Non-pigmented ciliary epithelial cell (primary cell): ENCODE data around the gene UGT1A7.
"Not testable (repeated sequence)": the region's sequence is repeated elsewhere in the genome, so short reads cannot be mapped to it uniquely, and the experiment has no call there.

Experiments used
- DNase-seq: peaks from one replicate; pipeline ENCODE4 v3.0.0-alpha.2; 2010; ENCODE audit warnings: low read depth

UGT1A7 gene

DNA sequence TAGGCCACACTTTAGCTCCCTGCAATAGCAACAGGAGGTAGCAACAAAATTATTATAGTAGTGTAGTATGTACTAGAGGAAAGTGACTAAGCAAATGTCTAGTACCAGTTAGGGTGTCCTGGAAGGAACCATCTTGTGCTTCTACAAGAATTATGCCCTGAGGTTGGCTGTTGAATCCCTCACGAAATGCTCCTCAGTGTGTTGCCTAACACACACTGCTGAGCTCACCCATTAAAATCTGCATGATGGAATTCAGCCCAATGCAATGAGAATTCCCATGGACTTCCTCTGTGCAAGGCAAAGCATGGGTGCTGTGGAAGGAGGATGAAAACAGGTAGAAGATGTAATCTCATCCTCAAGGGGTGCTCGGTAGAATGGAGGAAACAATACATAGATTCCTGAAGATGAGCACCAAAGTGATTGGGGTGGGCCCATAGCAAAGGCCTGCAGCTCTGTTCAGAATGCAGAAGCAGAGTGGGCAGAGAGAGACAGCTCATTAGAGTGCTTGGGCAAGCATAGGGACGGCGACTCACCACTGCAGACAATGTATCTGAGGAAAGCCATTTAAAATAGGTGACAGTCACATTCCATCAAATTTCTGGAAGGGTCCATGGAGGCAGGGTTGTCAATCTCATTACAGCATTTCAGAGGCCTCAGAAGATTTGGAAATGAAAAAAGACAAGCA lies 1.2 kb upstream of the UGT1A7 start:
- no peak for DNase-seq

DNA sequence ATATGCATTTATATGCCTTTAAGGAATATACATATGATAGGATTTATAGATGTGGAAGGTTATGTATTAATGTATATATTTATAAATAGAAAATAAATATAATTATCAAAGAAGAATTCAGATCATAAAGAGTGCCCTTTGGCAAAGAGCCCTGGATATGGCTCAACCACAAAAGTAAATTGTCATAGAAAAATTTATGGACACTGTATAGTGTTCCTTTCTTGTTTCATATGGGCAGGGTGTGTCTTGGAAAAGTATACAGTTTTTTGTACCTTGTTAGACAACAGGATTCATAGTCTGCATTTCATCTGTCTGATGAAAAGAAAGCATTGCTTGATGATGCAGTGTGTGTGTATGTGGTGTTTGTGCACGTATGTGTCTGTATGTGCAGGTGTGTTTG lies 2.9 kb downstream of the UGT1A7 start:
- no peak for DNase-seq

DNA sequence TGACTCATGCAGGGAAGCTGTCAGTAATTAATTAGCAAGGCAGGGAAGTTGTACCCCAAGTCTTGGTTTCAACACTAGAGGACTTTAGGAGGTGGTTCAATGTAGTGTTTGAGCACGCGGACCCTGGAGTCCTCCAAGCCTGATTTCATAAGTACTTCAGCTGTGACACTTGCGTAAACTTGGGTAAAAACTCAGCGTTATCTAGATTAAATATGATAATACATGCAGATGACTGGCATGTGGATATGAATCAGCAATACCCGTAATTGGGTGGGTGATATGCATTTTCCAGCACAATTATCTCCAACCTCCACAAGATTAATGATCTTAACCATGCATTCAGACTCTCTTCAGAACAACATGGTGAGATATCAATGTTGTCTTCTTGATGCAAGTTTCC lies 5.2 kb downstream of the UGT1A7 start:
- no peak for DNase-seq

DNA sequence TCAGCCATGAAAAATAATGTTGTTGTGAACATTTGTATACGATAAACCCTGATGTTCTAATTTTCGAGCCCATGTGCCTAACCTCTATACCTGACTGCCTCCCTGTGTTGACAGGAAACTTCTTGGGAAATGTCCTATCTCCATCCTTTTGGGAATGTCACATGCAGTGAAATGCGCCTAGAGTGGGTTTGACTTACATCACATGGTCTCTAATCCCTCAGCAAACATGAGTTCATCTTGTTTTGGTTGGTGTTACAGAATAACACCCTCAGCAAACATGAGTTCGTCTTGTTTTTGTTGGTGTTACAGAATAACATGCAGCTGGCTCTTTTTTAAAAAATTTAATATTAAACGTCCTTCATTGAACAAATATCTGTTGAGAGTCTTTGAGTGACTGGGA lies 6.6 kb downstream of the UGT1A7 start:
- no peak for DNase-seq

DNA sequence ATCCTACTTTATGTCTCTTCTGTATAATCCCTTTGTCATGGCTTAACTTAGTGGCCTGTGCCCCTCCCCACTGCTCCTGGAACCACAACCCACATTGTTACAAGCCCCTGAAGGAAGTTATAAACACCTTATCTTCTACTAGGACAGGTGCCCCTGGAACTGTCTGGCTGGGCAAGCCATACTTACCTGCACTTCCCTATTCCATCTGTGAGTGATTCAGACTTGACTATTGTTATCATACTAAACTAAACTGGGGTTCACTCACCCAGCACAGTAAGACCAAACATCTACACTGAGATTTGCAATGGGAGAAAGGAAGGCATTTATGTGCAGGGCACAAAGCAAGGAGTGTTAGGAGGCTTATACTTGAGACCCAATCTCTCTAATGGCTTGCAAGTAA lies 7.3 kb downstream of the UGT1A7 start:
- DNase-seq = no peak

DNA sequence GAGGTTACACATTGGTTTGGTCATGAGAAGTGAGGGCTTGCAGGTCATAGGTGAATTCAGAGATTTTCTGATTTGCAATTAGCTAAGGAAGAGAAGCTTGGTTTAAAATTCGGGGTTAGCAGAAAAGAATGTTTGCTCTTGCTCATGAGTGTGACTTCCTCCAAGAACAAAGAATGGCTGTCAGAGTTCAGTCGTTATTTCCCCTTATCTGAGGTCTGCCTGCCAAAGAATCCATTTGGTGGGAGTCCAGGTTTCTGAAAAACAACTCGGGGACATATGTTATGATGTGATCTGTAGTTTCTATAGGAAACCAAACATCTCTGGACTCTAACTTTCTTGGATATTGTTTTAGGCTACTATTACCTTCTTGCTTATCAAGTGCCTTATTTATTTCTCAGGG lies 7.8 kb downstream of the UGT1A7 start:
- no peak for DNase-seq

DNA sequence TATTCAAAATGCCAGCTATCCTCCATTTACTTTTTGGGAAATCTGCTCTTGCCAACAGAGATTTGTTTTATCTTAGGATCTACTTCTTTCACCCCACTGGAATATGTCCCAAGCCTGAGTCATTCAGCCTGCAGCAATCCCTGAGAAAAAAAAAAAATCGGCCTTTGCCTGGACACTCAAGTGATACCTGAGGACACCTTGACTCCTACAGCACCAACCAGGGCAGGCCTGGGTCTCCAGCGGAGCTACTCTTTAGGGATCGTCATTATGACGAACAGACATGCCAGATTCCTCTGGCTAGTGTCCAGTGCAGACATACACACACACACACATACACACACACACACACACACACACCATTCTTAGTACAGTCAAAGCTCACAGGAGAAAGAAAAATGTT lies 8.7 kb downstream of the UGT1A7 start:
- DNase-seq = no peak

DNA sequence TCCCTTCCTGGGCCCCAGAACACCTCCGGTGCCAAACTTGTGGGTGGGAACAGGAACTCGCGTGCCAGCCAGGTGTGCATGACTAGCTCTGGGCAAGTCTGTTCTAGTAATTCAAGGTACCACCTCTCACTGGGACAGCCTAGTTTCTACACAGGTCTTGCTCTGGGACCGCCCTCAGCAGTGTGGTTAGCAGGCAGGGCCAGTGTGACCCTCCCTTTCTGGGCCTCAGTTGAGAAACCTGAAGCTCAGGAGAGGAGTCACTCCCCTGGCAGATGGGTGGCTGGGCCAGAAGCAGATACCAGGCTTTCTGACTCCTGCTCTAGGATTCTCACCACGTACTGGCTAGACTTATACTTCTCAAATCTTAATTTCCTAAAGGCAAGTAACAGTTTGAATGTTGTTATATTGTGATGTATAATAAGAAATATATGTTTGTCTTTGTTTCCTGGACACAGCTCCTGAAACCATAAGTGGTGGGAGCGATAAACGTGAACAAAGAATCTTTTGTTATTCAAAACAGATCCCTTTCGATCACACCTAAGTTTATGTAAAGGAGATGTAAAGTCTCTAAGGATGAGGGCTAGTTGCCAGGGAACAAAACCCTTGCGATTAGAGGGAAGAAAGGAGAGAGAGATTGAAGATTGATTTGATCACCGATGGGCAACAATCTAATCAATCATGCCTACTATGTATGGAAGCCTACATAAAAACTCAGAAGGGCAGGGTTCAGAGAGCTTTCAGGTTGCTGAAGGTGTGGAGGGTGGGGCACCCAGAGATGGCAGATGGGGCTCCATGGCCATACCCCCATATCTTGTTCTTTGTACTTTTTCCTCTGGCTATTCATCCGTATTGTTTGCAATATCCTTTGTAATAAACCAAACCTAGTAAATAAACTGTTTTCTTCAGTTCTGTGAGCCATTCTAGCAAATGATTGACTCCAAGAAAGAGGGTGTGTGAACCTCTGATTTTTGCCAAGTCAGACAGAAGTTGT lies 10.0 kb downstream of the UGT1A7 start:
- DNase-seq = no peak

GRCh38 chr2:233692648-233693047 lies 10.9 kb downstream of the UGT1A7 start, which contains the start of gene UGT1A6:
TSS of gene UGT1A6 (plus strand) at chr2:233692890. CDS start at chr2:233693005, 115 bp downstream.
- no peak for DNase-seq

- no peak for DNase-seq
Measured at GRCh38 chr2:233693963-233694362, 12.3 kb downstream of the UGT1A7 start.

- DNase-seq = no peak
Measured at GRCh38 chr2:233698740-233699139, 17.0 kb downstream of the UGT1A7 start.

DNA sequence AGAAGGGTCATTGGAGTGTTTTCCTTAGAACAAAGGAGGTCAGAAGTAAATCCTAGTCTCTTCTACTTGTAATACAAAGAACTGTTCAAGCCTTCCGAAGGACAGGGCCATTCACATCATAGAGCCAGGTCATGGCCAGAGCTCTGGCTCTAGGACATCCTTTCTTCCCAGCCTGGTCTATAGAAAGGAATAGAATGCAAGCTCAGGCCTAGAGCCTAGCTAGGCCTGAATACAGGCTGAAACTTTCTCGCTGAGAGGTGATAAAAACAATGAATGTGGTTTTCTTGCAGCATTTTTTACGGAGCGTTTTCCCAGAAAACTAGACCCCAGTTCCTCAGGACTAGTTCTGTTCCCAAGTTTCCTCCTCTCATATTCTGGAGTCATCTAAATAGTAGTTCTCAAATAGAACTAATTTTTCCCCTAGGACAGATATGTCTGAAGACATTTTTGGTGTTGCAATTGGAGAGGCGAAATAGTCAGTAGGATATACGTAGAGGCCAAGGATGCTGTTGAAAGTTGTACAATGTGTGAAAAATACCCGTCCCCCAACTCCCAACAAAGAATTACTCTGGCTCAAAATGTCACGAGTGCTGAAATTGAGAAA lies 17.8 kb downstream of the UGT1A7 start:
- no peak for DNase-seq

- DNase-seq = no peak
Measured at GRCh38 chr2:233700028-233700635, 18.4 kb downstream of the UGT1A7 start.

DNA sequence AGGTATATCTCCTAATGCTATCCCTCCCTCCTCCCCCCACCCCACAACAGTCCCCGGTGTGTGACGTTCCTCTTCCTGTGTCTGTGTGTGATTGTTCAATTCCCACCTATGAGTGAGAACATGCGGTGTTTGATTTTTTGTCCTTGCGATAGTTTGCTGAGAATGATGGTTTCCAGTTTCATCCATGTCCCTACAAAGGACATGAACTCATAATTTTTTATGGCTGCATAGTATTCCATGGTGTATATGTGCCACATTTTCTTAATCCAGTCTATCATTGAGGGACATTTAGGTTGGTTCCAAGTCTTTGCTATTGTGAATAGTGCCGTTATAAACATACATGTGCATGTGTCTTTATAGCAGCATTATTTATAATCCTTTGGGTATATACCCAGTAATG lies 19.1 kb downstream of the UGT1A7 start:
- not testable (repeated sequence) for DNase-seq

- DNase-seq = no peak
Measured at GRCh38 chr2:233702238-233702637, 20.5 kb downstream of the UGT1A7 start.

GRCh38 chr2:233705911-233706506 lies 24.3 kb downstream of the UGT1A7 start:
- no peak for DNase-seq

- DNase-seq = no peak
Measured at GRCh38 chr2:233706720-233707119, 25.0 kb downstream of the UGT1A7 start.

DNA sequence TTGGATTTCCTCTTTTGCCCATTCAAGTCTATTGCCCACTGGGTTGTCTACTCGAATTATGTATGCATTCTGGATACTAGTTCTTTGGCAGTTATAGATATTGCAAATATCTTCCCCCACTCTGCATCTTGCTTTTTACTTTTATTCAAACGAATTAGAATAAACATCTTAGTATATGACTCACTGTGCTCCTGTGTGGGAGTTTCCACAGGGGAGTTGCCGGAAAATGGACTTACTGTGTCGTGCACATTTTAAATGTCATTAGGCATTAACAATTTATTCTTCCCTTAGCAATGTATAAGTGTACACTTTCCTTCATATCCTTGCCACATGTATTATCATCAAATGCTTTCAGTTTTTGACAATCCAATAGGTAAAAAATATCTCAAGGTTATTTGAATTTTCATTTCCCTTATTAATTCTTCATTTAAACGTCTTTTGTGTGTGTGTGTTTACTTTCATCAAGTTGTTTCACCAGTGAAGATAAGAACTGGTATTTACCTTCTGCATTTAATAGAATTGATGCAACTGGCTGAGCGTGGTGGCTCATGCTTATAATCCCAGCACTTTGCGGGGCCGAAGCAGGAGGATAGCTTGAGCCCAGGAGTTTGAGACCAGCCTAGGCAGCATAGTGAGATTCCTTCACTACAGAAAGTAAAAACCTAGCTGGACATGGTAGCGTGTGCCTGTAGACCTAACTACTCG lies 26.4 kb downstream of the UGT1A7 start:
- DNase-seq = no peak

DNA sequence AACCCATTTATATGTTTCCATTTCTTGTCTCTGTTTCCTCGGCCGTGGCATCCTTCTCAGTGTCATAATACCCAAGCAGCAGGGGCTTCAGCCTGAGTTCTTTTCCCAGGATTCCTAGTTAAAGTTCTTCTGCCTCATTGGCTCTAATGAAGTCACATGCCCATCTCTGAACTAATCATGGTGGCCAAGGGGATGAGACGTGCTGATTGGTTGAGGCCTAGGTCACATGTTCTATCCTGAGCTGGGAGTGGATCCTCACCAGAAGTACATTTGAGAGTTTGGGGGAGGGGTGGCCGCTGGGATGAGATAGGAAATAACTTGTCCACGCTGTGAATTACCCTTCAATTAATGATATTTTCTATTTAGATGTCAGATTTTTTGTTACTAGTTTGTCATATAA lies 27.2 kb downstream of the UGT1A7 start:
- DNase-seq = no peak

DNA sequence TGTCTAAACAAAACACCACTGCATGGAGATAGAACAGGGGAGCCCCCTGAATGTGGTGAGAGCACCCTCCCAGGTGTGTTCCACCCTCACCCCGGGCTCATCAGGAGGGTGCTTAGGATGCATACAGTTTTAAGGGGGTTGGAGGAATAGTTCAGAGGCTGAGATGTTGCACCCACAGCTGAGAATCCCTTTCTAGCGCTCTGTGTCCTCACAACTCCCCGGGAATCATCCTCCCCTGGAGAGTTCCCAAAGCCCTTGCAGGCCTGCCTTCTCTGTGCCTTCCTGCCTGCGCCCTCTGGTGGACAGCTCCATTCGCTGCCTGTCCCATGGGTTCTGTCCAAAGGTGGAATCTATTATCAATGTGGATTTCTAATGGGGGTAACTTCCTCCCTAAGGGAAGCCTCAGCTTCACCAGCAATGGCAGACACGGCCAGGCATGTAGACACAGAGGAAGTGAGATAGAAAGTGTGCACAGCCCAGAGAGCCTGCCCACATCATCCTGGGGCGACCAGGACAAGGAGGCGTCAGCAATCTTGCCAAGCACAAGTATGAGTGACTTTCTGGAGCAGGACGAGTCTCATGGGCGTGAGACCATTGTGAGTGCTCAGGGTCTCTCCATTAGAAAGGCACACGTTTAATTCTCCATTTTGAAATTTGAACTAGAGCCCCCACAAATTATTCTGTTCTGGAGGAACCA lies 29.8 kb downstream of the UGT1A7 start:
- no peak for DNase-seq
